Thoracic aorta (tissue), 2 donors: ENCODE measurements around the gene BCL11B. TPM values are rescaled to one million over a fixed set of nuclear protein-coding genes. Genes with fewer than 3 reads are reported as not detected.

Experiments
- ATAC-seq: fragments of 150-250 bp; one replicate; pipeline ENCODE4 v1.8.0; 2017; ENCODE audit warnings: low read depth; ENCODE audit not compliant: insufficient number of reproducible peaks, low FRiP score
- DNase-seq: peaks from one replicate; pipeline ENCODE4 v3.0.0-alpha.2; 2020; ENCODE audit warnings: low spot score
- H3K27ac ChIP-seq, 2 donors: fragments of 200-600 bp; sonication (generic); 1 replicate in 1 of 2; 2 replicates in 1 of 2; pipeline ENCODE4 v1.5.1; 2016; ENCODE audit warnings: mild to moderate bottlenecking in 2 of 2, moderate library complexity in 2 of 2
- H3K27me3 ChIP-seq: fragments of 200-600 bp; sonication (generic); replicated peaks from 2 replicates; pipeline ENCODE4 v1.6.0; 2016; ENCODE audit warnings: mild to moderate bottlenecking; ENCODE audit not compliant: insufficient read depth
- H3K36me3 ChIP-seq: fragments of 200-600 bp; sonication (generic); one replicate; pipeline ENCODE4 v1.5.1; 2016
- H3K4me1 ChIP-seq, 2 donors: fragments of 200-600 bp; sonication (generic); 1 replicate in 1 of 2; 2 replicates in 1 of 2; pipeline versions ENCODE4 v1.5.1 to v1.6.0; 2016; ENCODE audit warnings: low read depth in 2 of 2, mild to moderate bottlenecking in 1 of 2; ENCODE audit not compliant: control insufficient read depth in 1 of 2
- H3K4me3 ChIP-seq: fragments of 200-600 bp; sonication (generic); 2 replicates; pipeline ENCODE4 v1.5.1; 2016; ENCODE audit warnings: mild to moderate bottlenecking
- H3K9me3 ChIP-seq: fragments of 200-600 bp; sonication (generic); 2 replicates; pipeline ENCODE4 v1.5.1; 2016
- total RNA-seq, 2 donors: library from RNA; depleted of rRNA; stranded (reverse); fragments of >200 nt; gene quantifications; one replicate each; pipeline versions ENCODE4 v1.1.0 to v1.2.3, GENCODE V29; 2016
- TF ChIP-seq, protein P1 (sequence below): fragments of 200-600 bp; sonication (generic); IDR thresholded peaks from one replicate; pipeline ENCODE4 v1.5.1; 2019; ENCODE audit warnings: antibody characterized with exemption

Gene BCL11B
- total RNA-seq, 2 donors from 2014 or later: 0.92 to 6.2 TPM

DNA sequence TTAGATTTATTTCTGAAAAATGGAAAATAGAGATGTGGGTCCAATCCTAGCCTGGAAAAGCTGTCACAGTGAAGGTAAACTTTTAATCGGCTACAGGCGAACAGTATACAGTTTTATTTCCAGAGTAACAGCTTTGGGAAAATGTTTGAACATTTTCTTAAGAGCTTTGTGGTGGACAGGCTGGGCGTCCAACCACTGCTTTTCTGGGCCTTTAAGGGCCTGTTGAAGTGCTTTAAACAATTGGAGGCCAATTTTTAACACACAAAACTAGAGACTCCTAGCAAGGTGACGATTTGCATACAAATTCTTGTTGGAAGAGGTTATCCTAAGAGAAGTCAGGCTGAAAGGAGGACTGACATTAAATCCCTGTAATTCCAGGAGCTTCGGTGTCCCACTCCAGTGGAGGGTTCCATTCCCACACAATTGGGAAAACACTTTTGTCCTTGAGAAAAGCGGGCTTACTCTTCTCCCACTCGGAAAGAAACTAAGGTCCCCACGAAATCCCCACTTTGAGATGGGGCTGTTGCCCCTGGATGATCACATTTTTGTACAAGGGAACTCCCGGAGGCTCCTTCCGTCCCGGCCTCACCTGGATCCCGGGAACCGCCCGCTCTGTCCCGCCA is 26.9 kb downstream of the BCL11B start:
- H3K9me3 ChIP-seq: no peaks in the 10 kb centered on the region
- H3K27ac ChIP-seq: no peak overlapping the region
- TF ChIP-seq, protein P1, sequence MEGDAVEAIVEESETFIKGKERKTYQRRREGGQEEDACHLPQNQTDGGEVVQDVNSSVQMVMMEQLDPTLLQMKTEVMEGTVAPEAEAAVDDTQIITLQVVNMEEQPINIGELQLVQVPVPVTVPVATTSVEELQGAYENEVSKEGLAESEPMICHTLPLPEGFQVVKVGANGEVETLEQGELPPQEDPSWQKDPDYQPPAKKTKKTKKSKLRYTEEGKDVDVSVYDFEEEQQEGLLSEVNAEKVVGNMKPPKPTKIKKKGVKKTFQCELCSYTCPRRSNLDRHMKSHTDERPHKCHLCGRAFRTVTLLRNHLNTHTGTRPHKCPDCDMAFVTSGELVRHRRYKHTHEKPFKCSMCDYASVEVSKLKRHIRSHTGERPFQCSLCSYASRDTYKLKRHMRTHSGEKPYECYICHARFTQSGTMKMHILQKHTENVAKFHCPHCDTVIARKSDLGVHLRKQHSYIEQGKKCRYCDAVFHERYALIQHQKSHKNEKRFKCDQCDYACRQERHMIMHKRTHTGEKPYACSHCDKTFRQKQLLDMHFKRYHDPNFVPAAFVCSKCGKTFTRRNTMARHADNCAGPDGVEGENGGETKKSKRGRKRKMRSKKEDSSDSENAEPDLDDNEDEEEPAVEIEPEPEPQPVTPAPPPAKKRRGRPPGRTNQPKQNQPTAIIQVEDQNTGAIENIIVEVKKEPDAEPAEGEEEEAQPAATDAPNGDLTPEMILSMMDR: no peak
- ATAC-seq (no peak), DNase-seq (no peak)
- H3K36me3 ChIP-seq: no peaks in the 10 kb centered on the region
- H3K4me3 ChIP-seq: no peak overlapping the region
- peaks cover 4 to 11% of the 10 kb centered on the region in 2 donors for H3K4me1 ChIP-seq
- peaks cover 5% of the 10 kb centered on the region for H3K27me3 ChIP-seq

DNA sequence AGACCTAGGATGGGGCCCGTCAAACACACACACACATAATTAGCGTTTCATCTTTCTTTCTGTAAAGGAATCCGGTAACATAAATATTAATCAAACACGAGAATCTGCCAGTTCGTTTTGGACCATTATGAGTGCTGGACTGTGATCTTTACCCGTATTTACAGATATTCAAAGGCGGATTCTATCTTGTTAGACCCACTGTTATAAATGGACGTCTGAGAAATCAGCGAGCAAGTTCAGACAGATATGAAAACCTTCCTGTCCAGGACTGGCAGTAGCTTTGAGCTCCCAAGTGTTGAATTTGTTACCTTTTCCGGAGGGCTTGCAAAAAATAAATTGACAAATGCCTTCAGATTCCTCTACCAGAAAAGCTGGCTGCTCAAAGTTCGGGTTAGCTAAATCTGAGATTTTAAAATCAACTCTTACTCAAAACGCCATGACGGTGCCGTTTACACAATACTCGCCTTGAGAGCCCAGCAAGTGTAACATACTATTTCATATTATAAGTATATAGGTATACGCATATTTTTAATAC is 27.6 kb downstream of the BCL11B start:
- H3K27ac ChIP-seq: no peak overlapping the region
- DNase-seq (no peak), ATAC-seq (no peak)
- no peaks in the 10 kb centered on the region for H3K36me3 ChIP-seq
- peaks cover 5% of the 10 kb centered on the region for H3K27me3 ChIP-seq
- peaks cover 4 to 11% of the 10 kb centered on the region in 2 donors for H3K4me1 ChIP-seq
- H3K4me3 ChIP-seq: no peak overlapping the region
- H3K9me3 ChIP-seq: no peaks in the 10 kb centered on the region
- TF ChIP-seq, protein P1: no peak

DNA sequence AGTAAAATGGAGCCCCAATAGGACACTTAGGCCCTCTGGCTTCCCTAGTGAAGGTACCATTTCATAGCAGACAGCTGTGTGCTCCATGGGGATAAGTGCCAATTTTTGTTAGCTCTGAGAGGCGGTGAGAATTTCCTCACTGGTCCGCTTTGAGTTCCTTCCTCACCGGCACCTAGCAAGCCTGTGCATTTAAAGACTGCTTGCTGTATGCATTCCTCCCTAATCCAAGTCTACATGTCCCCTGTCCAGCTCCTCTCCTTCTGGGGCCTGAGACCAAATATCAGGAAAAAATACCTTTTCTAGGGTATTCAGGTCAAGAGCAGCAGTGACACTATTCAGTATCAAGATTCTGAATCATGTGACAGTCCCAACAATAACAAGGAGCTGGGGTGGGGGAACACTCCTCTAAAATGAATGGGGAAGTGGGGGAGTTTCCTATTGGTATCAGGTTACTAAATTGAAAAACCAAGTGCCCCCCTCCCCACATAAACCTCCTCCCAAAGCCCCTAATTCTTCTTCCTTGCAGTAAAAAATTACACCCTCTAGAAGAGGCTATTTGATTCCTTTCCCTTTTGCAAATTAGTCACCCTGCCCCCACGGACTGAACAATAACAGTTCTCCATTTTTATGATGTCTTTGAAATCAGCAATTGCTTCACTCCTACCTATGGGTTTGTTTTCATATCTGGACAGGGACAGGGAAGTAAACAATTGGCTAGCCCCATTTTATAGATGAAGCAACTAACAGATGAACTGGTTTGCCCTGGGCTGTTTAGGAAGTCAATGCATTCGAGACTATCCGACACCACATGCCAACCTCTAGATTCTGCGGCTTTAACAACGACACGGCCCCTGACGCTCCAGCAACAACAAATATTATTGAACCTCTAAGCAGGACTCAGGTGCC is 28.9 kb downstream of the BCL11B start:
- Histone ChIP-seq H3K27ac (no peak overlapping the region), H3K36me3 (no peaks in the 10 kb centered on the region), H3K27me3 (peaks cover 5% of the 10 kb centered on the region), H3K4me3 (no peak overlapping the region), H3K4me1 (peaks cover 4 to 11% of the 10 kb centered on the region in 2 donors), H3K9me3 (no peaks in the 10 kb centered on the region)
- TF ChIP-seq, protein P1: no peak
- DNase-seq (no peak), ATAC-seq (no peak)

DNA sequence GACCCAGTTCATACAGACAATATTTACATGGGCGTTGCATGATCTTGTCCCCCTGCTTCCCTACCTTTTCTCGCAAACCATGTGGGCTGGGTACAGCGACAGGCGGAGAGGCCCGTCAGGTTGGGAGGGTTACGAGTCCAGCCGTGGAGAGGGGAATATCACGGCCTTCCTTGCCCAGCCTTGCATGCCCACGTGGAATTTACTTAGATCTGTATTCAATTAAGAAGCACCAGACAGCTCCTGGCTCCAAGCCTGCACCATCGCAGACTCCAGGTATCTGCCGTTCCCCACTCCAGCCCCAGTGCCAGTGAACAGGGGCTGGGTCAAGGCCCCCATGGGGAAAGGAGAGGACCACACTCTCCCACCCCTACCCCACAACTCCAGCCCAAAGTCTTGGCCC is 29.8 kb downstream of the BCL11B start:
- H3K4me3 ChIP-seq: no peak overlapping the region
- no peaks in the 10 kb centered on the region for H3K36me3 ChIP-seq
- no peaks in the 10 kb centered on the region for H3K9me3 ChIP-seq
- DNase-seq (no peak), ATAC-seq (no peak)
- TF ChIP-seq, protein P1: no peak
- H3K4me1 ChIP-seq: peaks cover 4 to 11% of the 10 kb centered on the region in 2 donors
- no peaks in the 10 kb centered on the region for H3K27me3 ChIP-seq
- no peak overlapping the region for H3K27ac ChIP-seq

DNA sequence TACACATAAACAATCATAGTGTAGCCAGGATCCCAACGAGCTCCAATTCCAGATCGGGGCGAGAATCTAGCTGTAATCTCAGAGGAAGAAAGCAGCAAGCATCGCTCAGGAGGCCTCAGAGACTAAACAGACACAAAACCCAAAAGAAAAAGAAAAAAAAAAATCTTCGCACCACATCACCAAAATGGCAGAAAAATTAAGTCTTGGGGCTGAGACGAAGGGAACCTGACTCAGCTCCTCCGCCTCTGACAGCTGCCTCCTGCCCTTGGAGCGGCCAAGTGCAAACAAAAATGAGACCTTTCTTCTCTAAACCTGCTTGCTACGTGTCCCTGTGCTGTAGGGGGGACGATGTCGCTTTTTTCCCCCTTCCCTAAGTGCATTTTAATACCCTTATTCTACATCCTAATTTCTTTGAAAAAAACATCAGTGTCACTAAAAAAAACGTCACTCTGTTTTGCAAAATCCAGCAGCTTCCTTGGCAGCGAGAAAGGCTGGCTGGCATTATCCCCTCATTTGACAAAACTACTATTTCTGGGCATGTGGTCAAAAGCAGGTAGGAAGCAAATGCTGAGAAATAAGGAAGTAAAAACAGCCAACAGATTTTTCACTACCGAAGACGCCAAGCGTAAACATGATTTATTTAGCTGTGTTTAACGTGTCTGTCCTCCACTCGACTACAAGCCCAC is 30.5 kb downstream of the BCL11B start:
- Histone ChIP-seq H3K4me3 (no peak overlapping the region), H3K27me3 (no peaks in the 10 kb centered on the region), H3K36me3 (no peaks in the 10 kb centered on the region), H3K27ac (no peak overlapping the region), H3K9me3 (no peaks in the 10 kb centered on the region), H3K4me1 (peaks cover 4 to 7% of the 10 kb centered on the region in 2 donors)
- DNase-seq (no peak), ATAC-seq (no peak)
- TF ChIP-seq, protein P1: no peak
